IMR-90 (cell line): ENCODE results near the gene SLC6A17.

Experiments used
- CHD1 ChIP-seq: IDR thresholded peaks from 2 replicates; pipeline ENCODE4 v1.6.1; 2012; ENCODE audit warnings: low read depth, low read length, improper control_type of control experiment
- CTCF ChIP-seq: conservative IDR thresholded peaks from 2 replicates; pipeline ENCODE4 v1.5.1; 2012; ENCODE audit warnings: mild to moderate bottlenecking, low read depth, low read length, improper control_type of control experiment
- ELK1 ChIP-seq: fragments of 150-350 bp; IDR thresholded peaks from 2 replicates; pipeline ENCODE4 v1.6.1; 2016; ENCODE audit warnings: low read depth, mild to moderate bottlenecking, low read length, moderate library complexity, borderline replicate concordance
- FOS ChIP-seq: fragments of 150-350 bp; IDR thresholded peaks from 2 replicates; pipeline ENCODE4 v1.6.1; 2016; ENCODE audit warnings: low read depth, low read length
- MAZ ChIP-seq: IDR thresholded peaks from 2 replicates; pipeline ENCODE4 v1.6.1; 2012; ENCODE audit warnings: low read depth, mild to moderate bottlenecking, low read length, improper control_type of control experiment, moderate library complexity, borderline replicate concordance
- POLR2A ChIP-seq: IDR thresholded peaks from 2 replicates; pipeline ENCODE4 v1.6.1; 2012; ENCODE audit warnings: mild to moderate bottlenecking, low read depth, low read length
- RCOR1 ChIP-seq: IDR thresholded peaks from 2 replicates; pipeline ENCODE4 v1.6.1; 2012; ENCODE audit warnings: mild to moderate bottlenecking, low read length, improper control_type of control experiment; ENCODE audit not compliant: insufficient replicate concordance

GRCh38 chr1:110235834-110236682 is 85.8 kb downstream of the SLC6A17 start:
- TF ChIP-seq CTCF: no peak
- TF ChIP-seq CHD1: no peak
- TF ChIP-seq POLR2A: no peak
- no peak for TF ChIP-seq RCOR1
- 0 out of 2 replicates have a peak, but pooled peaks have one; percentile 17 for TF ChIP-seq MAZ
- no peak for TF ChIP-seq ELK1
- peak; percentile 26; the same call in 1 of the 2 replicates for TF ChIP-seq FOS
